Peyer's patch (tissue), 4 donors: Measurements from ENCODE around the gene C16orf92. TPM values are rescaled to one million over a fixed set of nuclear protein-coding genes. Genes with fewer than 3 reads are reported as not detected.
"Not testable (repeated sequence)": the region's sequence is repeated elsewhere in the genome, so short reads cannot be mapped to it uniquely, and the experiment has no call there.

ENCODE experiments used
- DNase-seq, 3 donors: peaks; one replicate each; pipeline ENCODE4 v3.0.0-alpha.2; 2017 to 2019
- H3K27ac ChIP-seq, 4 donors: fragments of 200-600 bp; sonication (generic); one replicate each; pipeline ENCODE4 v1.5.1; 2016 to 2019
- H3K27me3 ChIP-seq, 2 donors: fragments of 200-600 bp; sonication (generic); one replicate each; pipeline ENCODE4 v1.5.1; 2019
- H3K36me3 ChIP-seq, 3 donors: fragments of 200-600 bp; sonication (generic); one replicate each; pipeline ENCODE4 v1.5.1; 2016 to 2019
- H3K4me1 ChIP-seq, 4 donors: fragments of 200-600 bp; sonication (generic); one replicate each; pipeline ENCODE4 v1.5.1; 2016 to 2019
- H3K4me3 ChIP-seq, 4 donors: fragments of 200-600 bp; sonication (generic); 1 replicate in 3 of 4; 2 replicates in 1 of 4; pipeline ENCODE4 v1.5.1; 2016 to 2019; ENCODE audit warnings: mild to moderate bottlenecking in 1 of 4
- H3K9me3 ChIP-seq, 4 donors: fragments of 200-600 bp; sonication (generic); one replicate each; pipeline ENCODE4 v1.5.1; 2016 to 2019; ENCODE audit warnings: mild to moderate bottlenecking in 1 of 4
- POLR2A ChIP-seq, 2 donors: fragments of 450-650 bp; IDR thresholded peaks; one replicate each; pipeline ENCODE4 v1.5.1; 2017; ENCODE audit warnings: antibody characterized with exemption in 2 of 2, mild to moderate bottlenecking in 2 of 2, moderate library complexity in 2 of 2
- total RNA-seq, 4 donors: library from RNA; depleted of rRNA; stranded (reverse); fragments of >200 nt; gene quantifications; one replicate each; pipeline ENCODE4 v1.1.0, GENCODE V29; 2016
- TF ChIP-seq, protein P1 (sequence below), 6 experiments: fragments of 450-650 bp in 4 of 6; fragments of 200-600 bp in 2 of 6; sonication (generic) in 1 of 6; IDR thresholded peaks; one replicate each; pipeline ENCODE4 v1.5.1; 2017 to 2019; ENCODE audit warnings: antibody characterized with exemption in 6 of 6, mild to moderate bottlenecking in 3 of 6, moderate library complexity in 1 of 6

Gene C16orf92
- total RNA-seq, 4 donors from 2014 or later = not detected

DNA sequence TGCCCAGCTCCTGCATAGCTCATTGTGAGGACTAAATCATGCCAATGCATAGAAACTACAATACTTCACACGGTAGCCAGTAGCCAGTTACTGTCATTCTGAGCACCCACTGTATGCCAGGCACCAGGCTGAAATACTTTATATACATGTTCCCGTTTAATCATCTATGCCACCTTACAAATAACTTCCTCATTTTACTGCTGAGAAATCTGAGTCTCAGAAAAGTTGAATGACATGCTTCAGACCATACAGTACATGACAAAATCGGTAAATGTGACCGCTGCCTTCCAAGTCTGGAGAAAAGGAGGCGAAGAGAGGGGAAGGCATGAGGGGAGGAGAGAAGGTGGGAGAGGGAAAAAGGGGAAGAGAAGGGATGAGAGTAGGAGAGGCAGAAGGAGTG, 17.2 kb downstream of the C16orf92 start:
- no peak overlapping the region for H3K4me3 ChIP-seq
- no peaks in the 10 kb centered on the region for H3K36me3 ChIP-seq
- DNase-seq = no peak
- no peaks in the 10 kb centered on the region for H3K27me3 ChIP-seq
- TF ChIP-seq, protein P1, sequence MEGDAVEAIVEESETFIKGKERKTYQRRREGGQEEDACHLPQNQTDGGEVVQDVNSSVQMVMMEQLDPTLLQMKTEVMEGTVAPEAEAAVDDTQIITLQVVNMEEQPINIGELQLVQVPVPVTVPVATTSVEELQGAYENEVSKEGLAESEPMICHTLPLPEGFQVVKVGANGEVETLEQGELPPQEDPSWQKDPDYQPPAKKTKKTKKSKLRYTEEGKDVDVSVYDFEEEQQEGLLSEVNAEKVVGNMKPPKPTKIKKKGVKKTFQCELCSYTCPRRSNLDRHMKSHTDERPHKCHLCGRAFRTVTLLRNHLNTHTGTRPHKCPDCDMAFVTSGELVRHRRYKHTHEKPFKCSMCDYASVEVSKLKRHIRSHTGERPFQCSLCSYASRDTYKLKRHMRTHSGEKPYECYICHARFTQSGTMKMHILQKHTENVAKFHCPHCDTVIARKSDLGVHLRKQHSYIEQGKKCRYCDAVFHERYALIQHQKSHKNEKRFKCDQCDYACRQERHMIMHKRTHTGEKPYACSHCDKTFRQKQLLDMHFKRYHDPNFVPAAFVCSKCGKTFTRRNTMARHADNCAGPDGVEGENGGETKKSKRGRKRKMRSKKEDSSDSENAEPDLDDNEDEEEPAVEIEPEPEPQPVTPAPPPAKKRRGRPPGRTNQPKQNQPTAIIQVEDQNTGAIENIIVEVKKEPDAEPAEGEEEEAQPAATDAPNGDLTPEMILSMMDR (IDR thresholded peaks at IDR 0.05) = no peak
- TF ChIP-seq POLR2A (IDR thresholded peaks at IDR 0.05) = no peak
- H3K9me3 ChIP-seq = no peaks in the 10 kb centered on the region
- no peak overlapping the region for H3K27ac ChIP-seq
- no peaks in the 10 kb centered on the region for H3K4me1 ChIP-seq

DNA sequence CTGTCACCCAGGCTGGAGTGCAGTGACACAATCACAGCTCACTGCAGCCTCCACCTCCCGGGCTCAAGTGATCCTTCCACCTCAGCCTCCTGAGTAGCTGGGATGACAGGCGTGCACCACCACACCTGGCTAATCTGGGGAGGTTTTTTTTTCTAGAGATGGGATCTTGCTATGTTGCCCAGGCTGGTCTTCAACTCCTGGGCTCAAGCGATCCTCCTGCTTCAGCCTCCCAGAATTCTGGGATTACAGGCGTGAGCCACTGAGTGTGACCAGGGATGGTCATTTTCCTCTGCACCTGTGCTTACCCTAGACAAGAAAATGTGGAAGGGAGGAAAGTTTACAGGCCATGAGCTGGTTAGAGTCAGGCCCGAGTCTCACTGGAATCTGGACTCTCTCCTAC, 17.7 kb downstream of the C16orf92 start:
- H3K36me3 ChIP-seq, DNase-seq, H3K27me3 ChIP-seq, H3K4me1 ChIP-seq, H3K27ac ChIP-seq, H3K4me3 ChIP-seq, H3K9me3 ChIP-seq: not testable (repeated sequence)

- DNase-seq = no peak
- Histone ChIP-seq H3K27ac (no peak overlapping the region), H3K4me3 (no peak overlapping the region), H3K9me3 (no peaks in the 10 kb centered on the region), H3K36me3 (no peaks in the 10 kb centered on the region), H3K4me1 (no peaks in the 10 kb centered on the region), H3K27me3 (no peaks in the 10 kb centered on the region)
- no peak for TF ChIP-seq POLR2A (IDR thresholded peaks at IDR 0.05)
- TF ChIP-seq, protein P1 (IDR thresholded peaks at IDR 0.05) = peak; percentile 9 to 39 (median 28)
Observed at GRCh38 chr16:30041841-30042240, 18.8 kb downstream of the C16orf92 start.

DNA sequence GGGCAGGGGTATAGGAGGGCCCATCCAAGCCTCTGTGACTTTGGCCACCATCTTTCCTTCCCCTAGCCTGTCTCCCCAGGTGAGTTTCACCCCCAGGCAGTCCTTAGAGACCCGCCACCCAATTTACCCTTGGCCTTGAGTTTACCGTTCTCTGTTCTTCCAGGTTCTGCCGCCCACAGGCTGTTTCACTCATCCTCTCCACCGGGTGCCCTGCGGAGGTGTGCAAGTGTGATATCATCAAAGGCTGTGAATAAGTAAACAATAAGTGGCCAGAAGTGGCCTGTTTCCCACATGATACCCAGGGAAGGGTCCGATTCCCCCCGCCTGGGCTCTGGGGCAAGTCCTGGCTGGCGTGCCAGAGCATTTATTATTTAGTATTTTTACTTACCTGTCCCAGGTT, 23.2 kb downstream of the C16orf92 start:
- TF ChIP-seq, protein P1 (IDR thresholded peaks at IDR 0.05) = no peak
- TF ChIP-seq POLR2A (IDR thresholded peaks at IDR 0.05) = no peak

GRCh38 chr16:30046588-30046987, 23.6 kb downstream of the C16orf92 start:
- Histone ChIP-seq H3K27me3 (no peaks in the 10 kb centered on the region), H3K27ac (no peak overlapping the region), H3K36me3 (no peaks in the 10 kb centered on the region), H3K4me1 (no peaks in the 10 kb centered on the region), H3K9me3 (no peaks in the 10 kb centered on the region), H3K4me3 (no peak overlapping the region)
- TF ChIP-seq, protein P1 (IDR thresholded peaks at IDR 0.05) = no peak
- TF ChIP-seq POLR2A (IDR thresholded peaks at IDR 0.05) = no peak
- no peak for DNase-seq

More for the DNA sequence above, 23.2 kb downstream of the C16orf92 start:
- H3K27ac ChIP-seq = no peak overlapping the region
- no peak overlapping the region for H3K4me3 ChIP-seq
- H3K27me3 ChIP-seq = no peaks in the 10 kb centered on the region
- H3K9me3 ChIP-seq = no peaks in the 10 kb centered on the region
- DNase-seq = no peak
- H3K36me3 ChIP-seq = no peaks in the 10 kb centered on the region
- no peaks in the 10 kb centered on the region for H3K4me1 ChIP-seq

DNA sequence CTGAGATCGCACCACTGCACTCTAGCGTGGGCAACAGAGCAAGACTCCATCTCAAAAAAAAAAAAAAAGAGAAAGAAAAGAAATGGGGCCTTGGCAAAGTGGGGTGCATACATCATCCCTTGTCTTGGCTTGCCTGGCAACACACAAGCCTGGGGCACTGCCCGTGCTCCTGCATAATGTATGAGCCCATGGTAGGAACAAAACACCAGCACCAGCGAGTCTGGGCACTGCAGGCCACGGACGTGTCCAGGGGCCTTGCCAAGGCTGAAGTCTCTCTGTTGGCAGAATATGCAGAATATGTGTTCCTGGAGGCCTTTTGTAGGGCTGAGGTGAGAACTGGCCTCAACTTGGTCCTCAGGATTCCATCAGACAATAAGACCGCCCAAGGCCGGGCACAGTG, 26.9 kb downstream of the C16orf92 start:
- no peaks in the 10 kb centered on the region for H3K36me3 ChIP-seq
- no peak for DNase-seq
- no peaks in the 10 kb centered on the region for H3K9me3 ChIP-seq
- peaks cover 0 to 13% (median 6%) of the 10 kb centered on the region in 4 donors for H3K4me1 ChIP-seq
- TF ChIP-seq, protein P1 (IDR thresholded peaks at IDR 0.05) = no peak
- TF ChIP-seq POLR2A (IDR thresholded peaks at IDR 0.05) = no peak
- no peaks in the 10 kb centered on the region for H3K27me3 ChIP-seq
- H3K4me3 ChIP-seq = no peak overlapping the region
- no peak overlapping the region for H3K27ac ChIP-seq
